Measurements from ENCODE around the gene MAGI1.
"Not testable (repeated sequence)": the region's sequence is repeated elsewhere in the genome, so short reads cannot be mapped to it uniquely, and the experiment has no call there.

Gene MAGI1

DNA sequence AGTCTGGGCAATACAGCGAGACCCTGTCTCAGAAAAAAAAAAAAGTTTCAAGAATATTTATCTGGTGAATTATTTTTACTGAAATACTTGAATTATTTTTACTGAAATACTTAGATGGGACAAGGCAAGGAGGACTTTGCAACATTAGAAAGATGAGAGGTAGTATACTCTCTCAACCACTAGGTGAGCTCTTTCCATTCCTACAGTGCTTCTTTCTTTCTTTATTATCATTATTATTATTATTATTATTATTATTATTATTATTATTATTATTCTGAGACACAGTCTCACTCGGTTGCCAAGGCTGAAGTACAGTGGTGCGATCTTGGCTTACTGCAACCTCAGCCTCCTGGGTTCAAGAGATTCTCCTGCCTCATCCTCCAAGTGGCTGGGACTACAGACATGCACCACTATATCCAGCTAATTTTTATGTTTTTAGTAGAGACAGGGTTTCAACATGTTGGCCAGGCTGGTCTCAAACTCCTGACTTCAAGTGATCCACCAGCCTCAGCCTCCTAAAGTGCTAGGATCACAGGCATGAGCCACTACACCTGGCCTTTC, 468.8 kb downstream of the MAGI1 start:
- H3K4me1 ChIP-seq (ENCODE audit: control insufficient read depth, insufficient read depth, low read length): no peaks in the 10 kb centered on the region
- H3K27me3 ChIP-seq (ENCODE audit: control insufficient read depth, insufficient read depth, low read length): no peaks in the 10 kb centered on the region
- no peak overlapping the region for H3K9ac ChIP-seq (ENCODE audit: low read length)
- no peak overlapping the region for H3K27ac ChIP-seq (ENCODE audit: low read depth, low read length)
- no peak overlapping the region for H3K4me3 ChIP-seq (ENCODE audit: low read length)
- no peaks in the 10 kb centered on the region for H3K36me3 ChIP-seq (ENCODE audit: control insufficient read depth, insufficient read depth, low read length)

DNA sequence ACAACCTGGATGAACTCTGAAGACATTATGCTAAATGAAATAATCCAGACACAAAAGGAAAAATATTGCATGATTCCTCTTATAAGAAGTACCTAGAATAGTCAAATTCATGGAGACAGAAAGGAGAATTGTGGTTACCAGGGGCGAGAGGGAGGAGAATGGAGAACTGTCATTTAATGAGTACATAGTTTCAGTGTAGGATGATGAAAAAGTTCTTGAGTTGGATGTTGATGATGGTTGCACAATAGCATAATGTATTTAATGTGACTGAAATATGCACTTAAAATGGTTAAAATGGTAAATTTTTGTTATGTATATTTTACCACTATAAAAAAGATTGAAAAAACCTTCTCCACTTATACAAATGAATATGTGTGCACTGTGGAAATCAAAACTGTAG, 469.6 kb downstream of the MAGI1 start:
- H3K4me1 ChIP-seq (ENCODE audit: control insufficient read depth, insufficient read depth, low read length): no peaks in the 10 kb centered on the region
- H3K36me3 ChIP-seq (ENCODE audit: control insufficient read depth, insufficient read depth, low read length): no peaks in the 10 kb centered on the region
- no peak overlapping the region for H3K27ac ChIP-seq (ENCODE audit: low read depth, low read length)
- H3K27me3 ChIP-seq (ENCODE audit: control insufficient read depth, insufficient read depth, low read length): no peaks in the 10 kb centered on the region
- H3K9ac ChIP-seq (ENCODE audit: low read length): no peak overlapping the region
- H3K4me3 ChIP-seq (ENCODE audit: low read length): no peak overlapping the region

DNA sequence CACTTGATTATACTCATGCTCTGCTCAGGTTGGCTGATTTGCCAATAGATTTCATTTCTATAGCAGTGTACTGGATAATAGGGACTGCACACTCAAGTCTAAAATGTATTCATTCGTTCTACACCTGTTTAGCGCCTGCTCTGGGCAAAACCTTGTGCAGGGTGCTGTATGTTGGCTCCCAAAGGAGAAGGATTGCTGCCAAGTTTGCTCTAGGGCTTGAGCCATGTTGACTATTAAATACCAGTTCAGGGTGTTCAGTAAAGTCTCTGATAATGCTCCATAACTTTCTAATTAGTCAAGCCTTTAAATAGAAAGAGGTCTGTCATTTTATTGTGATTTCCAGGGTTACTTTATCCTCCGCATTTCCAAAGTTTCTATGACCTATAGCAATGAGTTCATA, 470.2 kb downstream of the MAGI1 start:
- Histone ChIP-seq H3K27ac (ENCODE audit: low read depth, low read length) (no peak overlapping the region), H3K27me3 (ENCODE audit: control insufficient read depth, insufficient read depth, low read length) (no peaks in the 10 kb centered on the region), H3K9ac (ENCODE audit: low read length) (no peak overlapping the region), H3K4me3 (ENCODE audit: low read length) (no peak overlapping the region), H3K36me3 (ENCODE audit: control insufficient read depth, insufficient read depth, low read length) (no peaks in the 10 kb centered on the region), H3K4me1 (ENCODE audit: control insufficient read depth, insufficient read depth, low read length) (no peaks in the 10 kb centered on the region)

DNA sequence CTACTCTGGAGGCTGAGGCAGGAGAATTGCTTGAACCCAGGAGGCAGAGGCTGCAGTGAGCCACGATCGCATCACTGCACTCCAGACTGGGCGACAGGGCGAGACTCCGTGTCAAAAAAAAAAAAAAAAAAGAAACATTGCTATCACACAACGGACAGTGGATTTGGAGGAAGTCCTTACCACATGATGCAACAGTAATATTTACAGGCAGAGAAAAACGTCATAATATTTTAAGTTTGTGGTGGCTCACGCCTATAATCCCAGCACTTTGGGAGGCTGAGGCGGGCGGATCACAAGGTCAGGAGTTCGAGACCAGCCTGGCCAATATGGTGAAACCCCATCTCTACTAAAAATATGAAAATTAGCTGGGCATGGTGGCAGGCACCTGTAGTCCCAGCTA, 473.0 kb downstream of the MAGI1 start:
- H3K4me3 ChIP-seq (ENCODE audit: low read length); H3K27ac ChIP-seq (ENCODE audit: low read depth, low read length); H3K36me3 ChIP-seq (ENCODE audit: control insufficient read depth, insufficient read depth, low read length); H3K9ac ChIP-seq (ENCODE audit: low read length); H3K4me1 ChIP-seq (ENCODE audit: control insufficient read depth, insufficient read depth, low read length); H3K27me3 ChIP-seq (ENCODE audit: control insufficient read depth, insufficient read depth, low read length): not testable (repeated sequence)

DNA sequence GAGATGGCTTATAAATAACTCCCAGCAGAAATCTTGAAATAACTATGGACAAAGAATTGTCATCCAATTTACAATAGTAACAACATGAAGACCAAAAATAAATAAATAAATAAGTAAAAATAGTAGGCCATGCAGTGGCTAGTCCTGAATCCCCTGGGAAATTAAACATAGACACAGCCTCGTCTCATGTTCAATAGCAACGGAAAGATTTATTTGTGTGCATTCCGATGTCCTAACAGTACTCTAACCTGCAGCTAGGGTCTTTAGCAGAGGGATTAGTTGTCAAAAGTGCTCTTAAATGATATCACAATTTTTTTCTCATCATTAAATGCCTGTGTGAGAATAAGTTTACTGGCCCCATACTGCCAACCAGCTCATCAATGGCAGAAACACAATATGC, 474.2 kb downstream of the MAGI1 start:
- Histone ChIP-seq H3K4me1 (ENCODE audit: control insufficient read depth, insufficient read depth, low read length) (no peaks in the 10 kb centered on the region), H3K9ac (ENCODE audit: low read length) (no peak overlapping the region), H3K4me3 (ENCODE audit: low read length) (no peak overlapping the region)

DNA sequence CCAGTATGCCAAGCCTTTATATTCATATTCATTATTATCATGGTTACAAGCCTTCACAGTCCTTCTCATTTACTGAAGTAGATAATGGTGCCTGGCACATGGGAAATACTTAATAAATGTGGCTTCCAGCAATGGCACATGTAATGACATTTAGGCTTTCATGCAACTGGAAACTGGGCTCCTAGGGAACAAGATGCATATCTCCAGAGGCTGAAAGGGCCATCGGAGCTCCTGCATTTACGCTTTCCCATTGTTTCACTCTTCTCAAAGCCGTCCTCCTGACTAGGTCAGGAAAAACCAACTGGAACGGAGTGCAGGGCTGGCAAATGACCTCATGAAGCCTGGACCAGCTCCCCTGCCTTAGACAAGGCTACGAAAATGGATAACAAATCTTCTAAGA, 474.9 kb downstream of the MAGI1 start:
- Histone ChIP-seq H3K9ac (ENCODE audit: low read length) (no peak overlapping the region), H3K4me1 (ENCODE audit: control insufficient read depth, insufficient read depth, low read length) (no peaks in the 10 kb centered on the region)

More for the DNA sequence above, 474.2 kb downstream of the MAGI1 start:
- no peaks in the 10 kb centered on the region for H3K36me3 ChIP-seq (ENCODE audit: control insufficient read depth, insufficient read depth, low read length)
- H3K27ac ChIP-seq (ENCODE audit: low read depth, low read length): no peak overlapping the region
- no peaks in the 10 kb centered on the region for H3K27me3 ChIP-seq (ENCODE audit: control insufficient read depth, insufficient read depth, low read length)

DNA sequence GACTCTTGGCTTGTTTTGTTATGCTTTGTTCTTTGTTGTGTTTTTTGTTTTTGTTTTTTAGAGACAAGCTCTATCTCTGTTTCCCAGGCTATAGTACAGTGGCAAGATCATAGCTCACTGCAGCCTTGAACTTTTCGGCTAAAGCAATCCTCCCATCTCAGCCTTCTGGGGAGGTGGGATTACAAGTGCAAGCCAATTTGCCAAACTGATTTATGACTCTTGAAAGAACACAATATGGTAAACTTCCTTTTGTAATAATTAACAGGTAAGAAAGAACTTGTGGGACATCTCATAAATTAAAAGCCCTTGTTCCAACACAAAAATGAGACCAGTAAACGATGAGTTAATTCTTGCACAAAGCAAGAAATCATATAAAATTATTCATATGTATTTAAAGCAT, 476.3 kb downstream of the MAGI1 start:
- Histone ChIP-seq H3K36me3 (ENCODE audit: control insufficient read depth, insufficient read depth, low read length) (no peaks in the 10 kb centered on the region), H3K4me1 (ENCODE audit: control insufficient read depth, insufficient read depth, low read length) (no peaks in the 10 kb centered on the region), H3K9ac (ENCODE audit: low read length) (no peak overlapping the region), H3K4me3 (ENCODE audit: low read length) (no peak overlapping the region), H3K27me3 (ENCODE audit: control insufficient read depth, insufficient read depth, low read length) (no peaks in the 10 kb centered on the region), H3K27ac (ENCODE audit: low read depth, low read length) (no peak overlapping the region)

More for the DNA sequence above, 474.9 kb downstream of the MAGI1 start:
- Histone ChIP-seq H3K27me3 (ENCODE audit: control insufficient read depth, insufficient read depth, low read length) (no peaks in the 10 kb centered on the region), H3K36me3 (ENCODE audit: control insufficient read depth, insufficient read depth, low read length) (no peaks in the 10 kb centered on the region), H3K27ac (ENCODE audit: low read depth, low read length) (no peak overlapping the region), H3K4me3 (ENCODE audit: low read length) (no peak overlapping the region)

DNA sequence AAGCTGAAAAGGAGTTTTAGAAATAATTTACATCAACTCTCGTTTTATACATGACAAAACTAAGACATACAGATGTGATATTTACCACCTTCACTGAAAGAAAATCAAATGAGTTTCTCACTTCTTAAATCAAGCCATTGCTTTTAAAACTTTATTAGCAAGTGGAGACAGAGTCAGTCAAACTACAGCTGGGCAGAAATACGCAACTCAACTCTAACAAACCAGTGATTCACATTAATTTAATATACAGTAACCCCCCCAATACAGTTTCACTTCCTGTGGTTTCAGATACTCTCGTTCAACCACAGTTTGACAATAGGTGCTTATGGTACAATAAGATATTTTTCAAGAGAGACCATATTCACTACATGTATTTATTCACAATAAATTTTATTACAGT, 477.1 kb downstream of the MAGI1 start:
- Histone ChIP-seq H3K36me3 (ENCODE audit: control insufficient read depth, insufficient read depth, low read length) (no peaks in the 10 kb centered on the region), H3K4me1 (ENCODE audit: control insufficient read depth, insufficient read depth, low read length) (no peaks in the 10 kb centered on the region), H3K27ac (ENCODE audit: low read depth, low read length) (no peak overlapping the region), H3K27me3 (ENCODE audit: control insufficient read depth, insufficient read depth, low read length) (no peaks in the 10 kb centered on the region), H3K9ac (ENCODE audit: low read length) (no peak overlapping the region), H3K4me3 (ENCODE audit: low read length) (no peak overlapping the region)

DNA sequence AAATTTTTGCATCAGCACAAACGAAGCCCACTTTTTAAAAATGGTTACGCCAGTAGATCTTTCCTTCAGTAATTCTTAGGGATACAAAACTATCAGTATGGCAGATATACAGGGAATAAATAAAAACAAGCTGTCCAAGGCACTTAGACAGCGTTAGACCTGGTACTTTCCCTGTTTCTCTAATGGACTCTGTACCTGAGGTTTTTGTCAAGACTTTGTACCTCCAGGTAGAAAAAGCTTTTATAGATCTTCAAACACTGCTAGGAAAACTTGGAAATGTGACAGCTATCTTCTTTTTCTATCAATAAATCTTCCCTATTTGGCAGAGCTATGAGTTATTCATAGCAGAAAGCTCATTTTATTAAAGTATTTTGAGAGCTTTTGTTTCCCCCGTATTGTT, 477.8 kb downstream of the MAGI1 start:
- Histone ChIP-seq H3K36me3 (ENCODE audit: control insufficient read depth, insufficient read depth, low read length) (no peaks in the 10 kb centered on the region), H3K9ac (ENCODE audit: low read length) (no peak overlapping the region), H3K27me3 (ENCODE audit: control insufficient read depth, insufficient read depth, low read length) (no peaks in the 10 kb centered on the region), H3K27ac (ENCODE audit: low read depth, low read length) (no peak overlapping the region), H3K4me3 (ENCODE audit: low read length) (no peak overlapping the region), H3K4me1 (ENCODE audit: control insufficient read depth, insufficient read depth, low read length) (no peaks in the 10 kb centered on the region)

DNA sequence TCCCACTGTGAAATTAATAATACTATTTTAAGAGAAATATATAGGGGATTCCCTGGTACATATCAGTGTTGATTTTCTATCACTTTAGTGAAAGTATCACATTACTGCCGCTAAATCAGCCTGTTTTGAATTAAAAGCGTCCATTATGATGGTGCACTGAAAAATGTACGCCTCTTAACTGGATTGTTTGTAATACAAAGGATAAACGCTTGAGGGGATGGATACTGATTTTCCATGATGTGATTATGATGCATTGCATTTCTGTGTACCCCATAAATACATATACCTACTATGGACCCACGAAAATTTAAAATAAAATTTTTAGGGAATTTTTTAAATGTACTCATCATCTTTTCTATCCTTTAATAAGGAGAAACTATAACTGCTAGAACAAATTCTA, 478.6 kb downstream of the MAGI1 start:
- H3K36me3 ChIP-seq (ENCODE audit: control insufficient read depth, insufficient read depth, low read length): no peaks in the 10 kb centered on the region
- no peaks in the 10 kb centered on the region for H3K27me3 ChIP-seq (ENCODE audit: control insufficient read depth, insufficient read depth, low read length)
- H3K4me3 ChIP-seq (ENCODE audit: low read length): no peak overlapping the region
- H3K4me1 ChIP-seq (ENCODE audit: control insufficient read depth, insufficient read depth, low read length): no peaks in the 10 kb centered on the region
- no peak overlapping the region for H3K27ac ChIP-seq (ENCODE audit: low read depth, low read length)
- no peak overlapping the region for H3K9ac ChIP-seq (ENCODE audit: low read length)

DNA sequence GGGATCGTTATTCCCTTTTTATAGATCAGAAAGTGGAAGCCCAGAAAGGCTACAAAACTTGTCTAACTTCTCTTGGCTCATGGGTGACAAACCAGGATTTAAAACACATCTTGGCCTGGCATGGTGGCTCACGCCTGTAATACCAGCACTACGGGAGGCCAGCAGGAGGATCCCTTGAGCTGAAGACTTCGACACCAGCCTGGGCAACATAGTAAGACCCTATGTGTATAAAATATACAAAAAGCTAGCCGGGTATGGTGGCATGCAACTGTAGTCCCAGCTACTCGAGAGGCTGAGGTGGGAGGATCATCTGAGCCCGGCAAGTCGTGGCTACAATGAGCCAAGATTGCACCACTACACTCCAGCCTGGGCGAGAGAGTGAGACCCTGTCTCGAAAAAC, 479.1 kb downstream of the MAGI1 start:
- Histone ChIP-seq H3K27me3 (ENCODE audit: control insufficient read depth, insufficient read depth, low read length) (no peaks in the 10 kb centered on the region), H3K4me3 (ENCODE audit: low read length) (no peak overlapping the region), H3K9ac (ENCODE audit: low read length) (no peak overlapping the region), H3K36me3 (ENCODE audit: control insufficient read depth, insufficient read depth, low read length) (no peaks in the 10 kb centered on the region), H3K27ac (ENCODE audit: low read depth, low read length) (no peak overlapping the region), H3K4me1 (ENCODE audit: control insufficient read depth, insufficient read depth, low read length) (no peaks in the 10 kb centered on the region)

DNA sequence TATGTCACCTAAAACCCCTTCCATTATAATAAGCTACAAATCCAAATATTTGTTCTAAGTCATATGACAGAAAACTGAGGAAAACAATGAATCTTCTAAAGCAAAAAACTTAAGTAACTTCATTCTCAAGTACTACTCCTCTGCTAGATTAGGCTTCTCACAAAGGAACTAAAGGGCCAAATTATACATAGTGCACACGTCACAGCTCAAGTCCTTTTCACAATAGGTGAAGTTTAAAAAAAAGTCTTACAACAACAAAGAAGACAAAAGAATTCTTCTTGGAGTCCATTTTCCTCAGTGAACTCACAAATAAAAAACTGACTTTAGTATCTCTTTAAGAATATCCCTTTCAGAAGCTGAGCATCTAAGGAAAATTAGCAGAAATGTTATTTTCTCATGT, 479.9 kb downstream of the MAGI1 start:
- Histone ChIP-seq H3K4me1 (ENCODE audit: control insufficient read depth, insufficient read depth, low read length) (no peaks in the 10 kb centered on the region), H3K36me3 (ENCODE audit: control insufficient read depth, insufficient read depth, low read length) (no peaks in the 10 kb centered on the region), H3K27me3 (ENCODE audit: control insufficient read depth, insufficient read depth, low read length) (no peaks in the 10 kb centered on the region), H3K4me3 (ENCODE audit: low read length) (no peak overlapping the region), H3K27ac (ENCODE audit: low read depth, low read length) (no peak overlapping the region), H3K9ac (ENCODE audit: low read length) (no peak overlapping the region)

DNA sequence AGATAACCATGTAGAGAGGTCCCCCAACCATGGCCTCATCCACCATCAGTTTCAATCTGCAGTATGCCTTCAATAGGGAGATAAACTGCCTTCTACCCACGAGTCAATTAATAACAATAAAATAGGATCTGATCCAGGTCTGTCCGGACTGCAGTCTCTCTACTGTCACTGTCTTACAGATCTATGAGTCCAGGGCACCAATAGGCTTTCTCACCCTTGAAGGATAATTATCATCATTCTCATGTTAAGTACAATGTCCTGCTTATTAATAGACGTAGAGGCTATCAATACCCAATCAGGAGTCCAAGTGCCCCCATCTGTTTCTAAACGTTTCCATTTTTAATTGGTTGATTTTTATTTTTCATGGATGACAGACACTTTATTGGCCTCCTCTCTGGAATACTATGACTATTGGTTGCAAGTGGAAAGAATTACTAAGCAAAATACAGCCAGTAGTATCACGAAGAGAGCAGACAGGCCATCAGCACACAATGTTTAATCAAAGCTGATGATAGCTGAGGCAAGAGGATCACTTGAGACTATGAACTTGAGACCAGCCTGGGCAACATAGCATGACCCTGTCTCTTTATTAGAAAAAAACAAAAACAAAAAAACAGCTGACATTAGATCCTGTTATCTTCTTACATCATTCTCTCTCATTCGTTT, 480.7 kb downstream of the MAGI1 start:
- Histone ChIP-seq H3K36me3 (ENCODE audit: control insufficient read depth, insufficient read depth, low read length) (no peaks in the 10 kb centered on the region), H3K4me3 (ENCODE audit: low read length) (no peak overlapping the region)

More for the DNA sequence above, 480.7 kb downstream of the MAGI1 start:
- Histone ChIP-seq H3K9ac (ENCODE audit: low read length) (no peak overlapping the region), H3K27me3 (ENCODE audit: control insufficient read depth, insufficient read depth, low read length) (no peaks in the 10 kb centered on the region), H3K27ac (ENCODE audit: low read depth, low read length) (no peak overlapping the region), H3K4me1 (ENCODE audit: control insufficient read depth, insufficient read depth, low read length) (no peaks in the 10 kb centered on the region)
